HT1080 (cell line): ENCODE data around the gene ARHGAP26. TPM values are rescaled to one million over a fixed set of nuclear protein-coding genes. Genes with fewer than 3 reads are reported as not detected.
A peak's percentile ranks its signal among the peaks of the same experiment; 100 is the strongest.

Experiments
- DNase-seq: peaks from one replicate; pipeline ENCODE4 v3.0.0-alpha.2; 2015; ENCODE audit warnings: low read depth
- total RNA-seq: library from RNA; depleted of rRNA; stranded (reverse); fragments of >200 nt; shearing (Covaris generic); gene quantifications from 2 replicates; pipeline ENCODE4 v1.2.3, GENCODE V29; 2014

The ARHGAP26 gene
- total RNA-seq, 1 experiment from 2014 or later = 9.9 TPM

DNA sequence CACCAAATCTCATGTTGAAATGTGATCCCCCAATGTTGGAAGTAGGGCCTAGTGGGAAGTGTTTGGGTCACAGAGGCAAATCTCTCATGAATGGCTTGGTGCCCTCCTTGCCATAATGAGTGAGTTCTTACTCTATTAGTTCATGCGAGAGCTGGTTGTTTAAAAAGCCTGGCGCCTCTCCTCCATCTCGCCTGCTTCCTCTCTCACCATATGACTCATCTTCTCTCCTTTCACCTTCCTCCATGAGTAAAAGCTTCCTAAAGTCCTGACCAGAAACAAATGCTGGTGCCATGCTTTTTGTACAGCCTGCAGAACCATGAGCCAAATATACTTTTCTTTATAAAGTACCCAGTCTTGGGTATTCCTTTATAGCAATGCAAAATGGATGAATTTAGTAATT lies 20.9 kb upstream of the ARHGAP26 start:
- DNase-seq = peak; percentile 86

DNA sequence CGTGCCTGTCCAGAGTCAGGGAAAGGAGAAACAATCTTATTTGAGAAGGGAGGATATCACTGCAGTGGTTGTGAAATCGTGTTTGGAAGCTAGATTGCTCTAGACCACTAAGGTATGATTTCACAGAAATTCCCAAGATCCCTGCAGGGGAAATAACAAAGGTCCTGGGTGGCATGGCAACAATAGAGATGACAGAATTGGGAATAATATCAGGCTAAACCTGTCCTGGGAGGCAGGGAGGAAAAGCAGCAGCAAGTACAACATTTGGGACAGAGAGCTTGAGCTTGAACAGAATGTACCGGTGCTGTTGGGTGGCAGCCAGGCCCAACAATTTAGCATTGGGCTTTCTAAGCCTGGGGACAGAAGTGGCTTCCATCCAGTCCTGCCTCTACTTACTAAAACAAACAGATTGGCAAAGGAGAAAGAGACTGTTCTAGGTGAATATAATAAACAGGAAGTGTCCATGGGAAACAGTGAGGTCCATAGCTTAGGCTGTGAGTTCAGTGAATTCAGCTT lies 17.0 kb upstream of the ARHGAP26 start:
- no peak for DNase-seq

- DNase-seq = no peak
These were observed 16.1 kb upstream of the ARHGAP26 start for GRCh38 chr5:142754031-142754430.

DNA sequence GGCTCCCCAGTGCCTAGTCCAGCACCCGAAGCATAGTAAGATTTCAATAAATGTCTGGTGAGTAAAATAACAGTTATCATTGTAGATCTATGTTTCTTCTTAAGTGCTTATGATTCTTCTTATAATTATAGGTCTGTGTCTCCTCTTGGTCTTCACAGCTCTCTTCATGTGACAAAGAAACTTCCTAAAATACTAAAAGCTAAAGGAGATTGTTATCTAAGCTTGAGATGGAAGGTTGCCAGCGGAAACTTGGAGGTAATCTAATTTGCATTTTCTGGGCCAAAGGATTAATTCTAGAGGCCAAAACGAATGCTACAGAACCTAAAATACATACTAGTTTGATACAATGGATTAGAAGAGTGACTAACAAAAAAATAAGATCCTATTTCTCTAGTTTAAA lies 13.6 kb upstream of the ARHGAP26 start:
- no peak for DNase-seq

GRCh38 chr5:142757564-142757963 lies 12.6 kb upstream of the ARHGAP26 start:
- DNase-seq = no peak

DNA sequence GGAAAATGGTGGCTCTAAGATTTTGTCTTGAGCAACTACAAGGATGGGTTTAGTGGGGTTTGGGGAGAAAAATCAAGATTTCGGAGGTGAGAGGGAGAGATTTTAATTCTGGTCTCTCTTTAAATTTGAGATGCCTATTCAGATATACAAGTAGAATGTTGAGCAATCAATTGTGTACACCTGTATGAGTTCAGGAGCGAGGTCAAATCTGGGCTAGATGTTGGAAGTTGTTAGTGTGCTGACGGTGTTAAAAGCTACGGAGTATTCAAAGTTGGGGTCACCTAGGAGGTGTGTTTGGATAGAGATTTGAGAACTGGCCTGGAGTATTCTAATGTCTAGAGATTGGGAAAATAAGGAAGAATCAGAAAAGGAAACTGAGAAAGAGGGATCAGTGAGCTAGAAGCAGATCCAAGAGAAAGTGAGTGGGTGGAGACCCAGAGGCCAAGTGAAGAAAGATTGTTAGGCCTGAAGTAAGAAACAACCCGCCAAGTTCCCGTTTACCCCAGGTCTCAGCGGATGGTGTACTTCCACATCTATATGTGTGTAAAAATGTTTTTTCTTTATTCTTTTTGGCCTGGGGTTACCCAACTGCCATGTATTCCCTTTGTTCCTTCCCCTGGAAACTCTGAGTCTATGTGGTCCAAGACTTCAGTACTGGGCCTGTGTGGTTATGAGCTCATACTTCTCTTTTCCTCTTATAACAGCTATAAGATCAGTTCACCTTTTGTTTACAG lies 11.9 kb upstream of the ARHGAP26 start:
- no peak for DNase-seq

DNA sequence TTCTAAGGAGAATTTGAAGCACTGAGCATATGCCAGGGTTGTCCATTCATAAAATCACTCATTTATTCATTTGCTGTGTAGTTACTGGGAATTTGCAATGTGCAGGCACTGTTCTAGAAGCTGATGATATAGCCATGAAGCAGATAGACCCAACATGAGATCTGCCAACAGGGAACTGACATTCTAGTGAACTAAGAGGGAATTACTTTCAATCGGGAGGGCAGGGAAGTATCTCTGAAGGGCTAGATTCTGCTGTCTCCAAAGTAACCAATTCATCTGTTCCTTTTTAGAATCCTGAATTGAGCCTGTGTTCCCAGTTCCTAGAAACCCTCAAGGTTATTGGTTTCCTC lies 11.4 kb upstream of the ARHGAP26 start:
- DNase-seq = no peak

- DNase-seq = no peak
These were observed 6.5 kb upstream of the ARHGAP26 start for GRCh38 chr5:142763701-142764100.

DNA sequence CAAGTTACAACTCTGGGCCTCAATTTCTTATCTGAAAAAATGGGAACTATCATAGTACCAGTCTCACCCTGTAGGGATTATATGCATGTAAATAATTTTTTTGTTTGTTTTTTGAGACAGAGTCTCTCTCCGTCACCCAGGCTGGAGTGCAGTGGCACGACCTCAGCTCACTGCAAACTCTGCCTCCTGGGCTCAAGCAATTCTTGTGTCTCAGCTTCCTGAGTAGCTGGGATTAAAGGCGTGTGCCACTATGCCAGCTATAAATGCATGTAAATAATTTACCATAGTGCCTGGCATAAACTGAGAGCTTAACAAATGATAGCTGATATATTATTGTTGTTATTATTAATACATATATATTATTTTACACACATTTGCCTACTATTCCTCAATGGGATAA lies 3.0 kb upstream of the ARHGAP26 start:
- no peak for DNase-seq

GRCh38 chr5:142767911-142768310 lies 2.3 kb upstream of the ARHGAP26 start:
- no peak for DNase-seq

DNA sequence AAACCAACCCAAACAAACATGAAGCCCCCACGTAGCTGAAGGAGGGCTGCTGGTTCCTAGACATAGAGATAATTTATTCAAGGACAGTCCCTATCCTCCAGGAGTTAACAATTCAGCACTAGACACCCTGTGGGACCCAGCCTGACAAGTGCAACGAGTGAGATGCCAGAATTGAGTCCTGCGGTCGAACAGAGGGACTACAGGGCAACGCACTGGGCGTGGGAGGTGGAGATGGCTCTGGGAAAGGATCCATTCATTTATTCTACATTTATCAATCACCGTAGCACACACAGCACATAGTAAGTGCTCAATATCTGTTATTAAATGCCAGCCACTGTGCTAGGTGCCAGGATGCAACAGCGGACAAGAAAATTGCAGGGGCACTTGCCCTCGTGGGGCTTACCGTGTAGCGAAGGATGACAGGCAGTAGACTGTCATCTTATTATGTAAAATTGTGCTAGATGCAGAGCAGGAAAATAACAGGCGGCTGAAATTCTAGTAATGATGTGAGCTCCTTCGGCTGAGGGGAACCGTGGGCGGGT lies 855 bp upstream of the ARHGAP26 start:
- no peak for DNase-seq

DNA sequence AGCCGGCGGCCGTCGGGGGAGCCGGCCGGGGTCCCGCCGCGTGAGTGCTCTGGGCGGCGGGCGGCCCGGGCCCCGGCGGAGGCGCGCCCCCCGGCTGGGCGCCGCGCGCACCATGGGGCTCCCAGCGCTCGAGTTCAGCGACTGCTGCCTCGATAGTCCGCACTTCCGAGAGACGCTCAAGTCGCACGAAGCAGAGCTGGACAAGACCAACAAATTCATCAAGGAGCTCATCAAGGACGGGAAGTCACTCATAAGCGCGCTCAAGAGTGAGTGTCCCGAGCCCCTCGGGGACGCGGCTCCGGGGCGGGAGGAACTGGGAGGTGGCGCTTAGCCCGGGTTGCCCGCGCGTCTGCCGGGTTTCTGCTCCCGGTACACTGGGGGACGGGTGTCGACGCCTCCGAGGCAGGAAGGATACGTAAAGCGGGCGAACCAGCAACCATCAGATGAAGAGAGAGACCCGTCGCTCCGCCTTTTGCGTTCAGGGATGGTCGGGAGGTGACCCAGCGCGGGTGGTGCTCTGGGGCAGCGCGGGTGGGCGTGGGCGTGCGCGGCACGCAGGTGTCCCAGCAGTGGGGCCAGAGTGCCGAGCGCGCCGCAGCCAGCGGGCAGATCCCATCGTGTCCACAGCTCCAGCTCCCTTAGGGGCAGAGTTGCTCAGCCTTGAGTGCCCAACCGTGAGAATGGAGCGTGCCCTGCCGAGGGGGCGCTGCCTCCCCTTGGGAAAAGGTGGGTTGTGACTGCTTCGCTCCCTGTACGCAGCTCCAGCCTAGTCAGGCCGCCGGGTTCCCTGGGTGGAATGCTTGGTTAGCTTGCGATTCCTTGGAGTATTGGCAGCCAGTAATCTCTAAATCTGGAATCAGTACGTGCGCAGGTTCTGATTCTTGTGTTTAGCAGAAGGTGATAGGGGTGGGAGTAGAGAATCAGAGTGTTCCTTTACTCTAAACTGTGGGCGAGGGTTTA lies 753 bp downstream of the ARHGAP26 start:
- peak; percentile 58 for DNase-seq

- no peak for DNase-seq
These were observed 1.5 kb downstream of the ARHGAP26 start for GRCh38 chr5:142771666-142772065.

GRCh38 chr5:142772446-142773293 lies 2.5 kb downstream of the ARHGAP26 start:
- no peak for DNase-seq

DNA sequence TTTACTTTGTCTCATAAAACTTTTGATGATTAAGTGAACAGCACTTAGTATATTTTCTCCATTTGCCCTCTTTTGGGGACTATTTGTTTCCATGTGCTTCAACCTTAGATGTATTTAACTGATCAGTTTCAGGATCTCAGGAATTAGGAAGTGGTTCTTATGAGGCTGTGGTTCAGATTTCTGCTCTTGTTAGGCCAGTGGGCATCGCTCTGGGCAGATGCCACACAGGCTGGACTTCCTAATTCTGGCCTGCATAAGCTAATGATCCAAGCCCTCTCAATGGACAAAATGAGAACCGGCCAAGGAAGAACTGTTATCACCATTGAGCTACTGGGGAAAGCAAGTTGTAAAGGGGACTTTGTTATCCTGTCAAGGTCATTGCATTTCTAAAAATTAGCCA lies 6.9 kb downstream of the ARHGAP26 start:
- no peak for DNase-seq

- DNase-seq = no peak
These were observed 7.7 kb downstream of the ARHGAP26 start for GRCh38 chr5:142777850-142778249.

DNA sequence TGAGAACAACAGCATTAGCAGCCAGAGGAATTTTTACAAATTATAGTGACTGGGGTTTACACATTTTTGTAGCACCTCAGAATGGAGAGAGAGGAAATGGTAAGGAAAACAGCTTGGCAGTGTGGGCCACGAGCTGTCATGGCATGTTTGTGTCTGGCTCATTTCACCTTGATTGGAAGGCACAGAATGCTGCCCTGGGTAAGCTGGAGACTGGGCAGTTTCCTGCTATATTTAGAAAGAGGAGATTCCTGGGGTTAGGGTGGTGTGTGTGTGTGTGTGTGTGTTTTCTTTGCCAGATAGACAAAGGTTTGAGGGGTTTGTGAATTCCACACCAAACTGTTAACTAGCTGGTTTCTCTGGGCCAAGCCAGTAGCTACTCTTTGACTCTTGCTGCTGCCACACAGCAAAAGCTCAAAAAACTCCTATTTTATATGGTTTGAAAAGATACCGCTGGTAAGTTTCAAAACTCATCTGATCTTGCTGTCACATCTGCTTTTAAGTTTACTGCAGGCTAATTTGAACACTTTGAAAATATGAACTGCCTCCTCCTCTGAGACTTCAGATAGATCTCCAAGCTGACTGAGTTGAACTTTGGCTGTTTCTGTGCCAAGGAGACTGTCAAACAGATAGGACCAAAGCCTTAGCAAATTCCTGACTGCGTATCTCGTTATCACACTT lies 9.1 kb downstream of the ARHGAP26 start:
- DNase-seq = peak; percentile 28

DNA sequence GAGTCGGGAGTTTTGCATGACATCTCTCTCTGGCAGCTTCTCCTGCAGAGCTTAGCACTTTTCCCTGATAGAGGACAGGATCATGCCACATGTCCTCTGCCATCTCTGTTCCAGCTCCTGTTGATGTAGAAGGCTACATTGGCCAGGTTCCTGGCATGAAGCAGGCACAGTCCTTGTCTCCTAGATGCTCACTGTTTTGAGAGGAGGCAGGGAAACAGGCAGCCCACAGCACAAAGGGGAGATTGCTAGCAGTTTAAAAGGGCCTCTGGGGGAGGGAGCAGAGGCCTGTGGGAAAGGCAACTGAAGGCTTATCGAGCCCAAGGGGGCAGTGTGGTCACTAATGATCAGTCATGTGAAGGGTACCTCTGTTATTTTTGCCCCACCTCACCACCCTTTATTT lies 10.7 kb downstream of the ARHGAP26 start:
- DNase-seq = no peak

- no peak for DNase-seq
These were observed 12.9 kb downstream of the ARHGAP26 start for GRCh38 chr5:142782976-142783530.
